ENCODE results near the gene PPP1R9B.

DNA sequence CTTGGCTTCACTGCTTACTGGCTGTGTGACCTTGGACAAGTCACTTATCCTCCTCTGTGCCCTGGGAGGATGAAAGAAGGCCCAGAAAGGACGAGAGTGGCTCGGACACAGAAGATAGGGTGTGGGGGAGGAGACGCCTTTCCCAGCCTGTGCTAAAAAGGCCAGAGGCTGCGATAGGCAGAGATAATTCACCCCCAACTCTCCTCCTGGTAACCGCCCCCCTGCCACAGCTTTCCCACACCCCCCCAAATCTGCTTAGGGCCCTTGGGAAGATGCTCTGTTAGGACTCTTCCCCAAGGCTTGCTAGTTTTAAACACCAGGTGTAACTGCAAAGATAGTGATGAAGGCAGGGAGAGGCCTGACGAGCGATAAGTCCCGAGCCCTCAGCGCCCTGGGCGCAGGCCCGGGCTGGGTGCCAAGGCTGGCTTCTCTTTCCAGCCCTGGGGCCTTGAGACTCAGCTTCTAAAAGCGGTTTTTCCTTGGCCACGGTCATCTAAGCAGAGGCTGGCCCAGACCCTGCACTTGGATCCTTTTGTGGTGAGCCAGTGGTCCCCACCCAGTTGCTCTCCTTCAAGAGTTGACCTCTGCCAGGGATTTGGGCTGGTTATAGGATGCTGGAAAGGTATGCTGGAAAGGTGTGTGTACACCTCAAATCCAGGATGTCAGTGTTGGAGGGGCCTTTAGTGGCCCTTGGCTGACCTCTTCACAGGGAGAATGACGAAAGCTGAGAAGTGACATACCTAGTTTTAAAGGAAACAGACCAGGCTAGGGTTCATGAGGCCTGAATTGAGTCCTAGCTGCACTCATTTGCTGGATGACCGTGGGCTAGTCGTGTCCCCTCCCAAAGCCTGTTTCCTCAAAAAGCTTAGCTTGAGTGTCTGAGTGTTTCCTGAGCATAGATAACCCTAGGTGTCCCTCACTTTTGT lies 3.4 kb upstream of the PPP1R9B start:
- TF ChIP-seq CTCF (IDR thresholded peaks at IDR 0.05), result no peak
- TF ChIP-seq POLR2A (IDR thresholded peaks at IDR 0.05), result no peak
